ENCODE data around the gene CD86. TPM values are rescaled to one million over a fixed set of nuclear protein-coding genes. Genes with fewer than 3 reads are reported as not detected.
A peak's percentile ranks its signal among the peaks of the same experiment; 100 is the strongest.

CD86 gene, protein sequence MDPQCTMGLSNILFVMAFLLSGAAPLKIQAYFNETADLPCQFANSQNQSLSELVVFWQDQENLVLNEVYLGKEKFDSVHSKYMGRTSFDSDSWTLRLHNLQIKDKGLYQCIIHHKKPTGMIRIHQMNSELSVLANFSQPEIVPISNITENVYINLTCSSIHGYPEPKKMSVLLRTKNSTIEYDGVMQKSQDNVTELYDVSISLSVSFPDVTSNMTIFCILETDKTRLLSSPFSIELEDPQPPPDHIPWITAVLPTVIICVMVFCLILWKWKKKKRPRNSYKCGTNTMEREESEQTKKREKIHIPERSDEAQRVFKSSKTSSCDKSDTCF
- 2.7 and 3.8 TPM in 2 replicates for total RNA-seq

DNA sequence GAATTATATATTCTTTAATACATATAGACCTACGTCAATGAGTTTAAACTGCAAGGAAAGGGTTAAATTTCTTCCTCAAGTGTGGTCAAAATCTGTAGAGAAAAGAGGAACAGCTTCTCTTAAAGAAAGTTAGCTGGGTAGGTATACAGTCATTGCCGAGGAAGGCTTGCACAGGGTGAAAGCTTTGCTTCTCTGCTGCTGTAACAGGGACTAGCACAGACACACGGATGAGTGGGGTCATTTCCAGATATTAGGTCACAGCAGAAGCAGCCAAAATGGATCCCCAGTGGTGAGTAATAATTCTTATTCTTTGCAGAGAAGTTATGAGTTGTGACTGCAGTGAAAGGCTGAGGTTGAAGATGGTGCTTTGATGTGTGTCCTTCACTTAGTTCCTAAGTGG, at the start of gene CD86:
CD86 (plus strand) TSS at position 148 of the 400 bp plus-strand sequence; CDS start at position 276, 128 bp downstream.
- DNase-seq (ENCODE audit: low spot score) = no peak
- Mint-ChIP-seq H3K27me3 (ENCODE audit: insufficient read depth) (peaks cover 13% of the 10 kb centered on the region), H3K4me3 (no peak within 1 kb of the TSS), H3K4me1 (ENCODE audit: low read depth) (no peaks in the 10 kb centered on the region), H3K36me3 (ENCODE audit: low read depth) (peaks cover 5% of the 10 kb centered on the region), H3K27ac (no peak within 1 kb of the TSS), H3K9me3 (peaks cover 8% of the 10 kb centered on the region)
- intact Hi-C loops (cut with micrococcal nuclease) = no loop called here

GRCh38 chr3:122006267-122006666, 48.9 kb upstream of the CD86 start:
- intact Hi-C loops (cut with micrococcal nuclease) = no loop called here
- Mint-ChIP-seq H3K36me3 (ENCODE audit: low read depth) (peaks cover 2% of the 10 kb centered on the region), H3K9me3 (no peaks in the 10 kb centered on the region), H3K27ac (no peak overlapping the region), H3K27me3 (ENCODE audit: insufficient read depth) (peaks cover 3% of the 10 kb centered on the region), H3K4me1 (ENCODE audit: low read depth) (peaks cover 45% of the 10 kb centered on the region), H3K4me3 (no peak overlapping the region)
- DNase-seq (ENCODE audit: low spot score) = no peak

GRCh38 chr3:122008166-122008565, 47.0 kb upstream of the CD86 start:
- intact Hi-C loops (cut with micrococcal nuclease) = no loop called here
- peaks cover 4% of the 10 kb centered on the region for H3K27me3 Mint-ChIP-seq (ENCODE audit: insufficient read depth)
- peaks cover 62% of the 10 kb centered on the region for H3K4me1 Mint-ChIP-seq (ENCODE audit: low read depth)
- no peak overlapping the region for H3K27ac Mint-ChIP-seq
- DNase-seq (ENCODE audit: low spot score) = no peak
- H3K36me3 Mint-ChIP-seq (ENCODE audit: low read depth) = peaks cover 2% of the 10 kb centered on the region
- H3K4me3 Mint-ChIP-seq = no peak overlapping the region
- H3K9me3 Mint-ChIP-seq = no peaks in the 10 kb centered on the region

DNA sequence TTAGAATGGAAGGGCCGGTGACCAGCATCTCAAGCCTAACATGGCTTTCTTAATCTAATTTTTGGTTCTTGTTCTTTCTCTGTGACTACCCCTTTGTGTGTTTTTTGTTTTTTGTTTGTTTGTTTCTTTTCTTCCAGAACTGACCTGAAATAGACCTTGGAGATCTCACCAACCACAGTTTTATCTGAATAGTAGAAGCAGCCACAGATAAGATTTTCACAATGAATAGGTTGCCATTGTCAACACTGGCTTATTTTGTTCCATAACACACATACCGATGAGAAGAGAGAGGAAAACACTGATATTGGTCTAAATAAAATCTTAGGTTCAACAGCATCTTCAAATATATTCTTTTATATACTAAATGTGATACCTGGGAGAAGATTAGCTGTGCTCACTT, 44.7 kb upstream of the CD86 start:
- no peak for DNase-seq (ENCODE audit: low spot score)
- peaks cover 4% of the 10 kb centered on the region for H3K27me3 Mint-ChIP-seq (ENCODE audit: insufficient read depth)
- intact Hi-C loops (cut with micrococcal nuclease) = loop anchor here (5.0 to 10.0 kb wide), 2 partner anchors 247 to 276 kb away; no protein-coding TSS in a partner anchor
- peaks cover 50% of the 10 kb centered on the region for H3K4me1 Mint-ChIP-seq (ENCODE audit: low read depth)
- no peak overlapping the region for H3K27ac Mint-ChIP-seq
- no peaks in the 10 kb centered on the region for H3K9me3 Mint-ChIP-seq
- peaks cover 2% of the 10 kb centered on the region for H3K36me3 Mint-ChIP-seq (ENCODE audit: low read depth)
- H3K4me3 Mint-ChIP-seq = no peak overlapping the region

DNA sequence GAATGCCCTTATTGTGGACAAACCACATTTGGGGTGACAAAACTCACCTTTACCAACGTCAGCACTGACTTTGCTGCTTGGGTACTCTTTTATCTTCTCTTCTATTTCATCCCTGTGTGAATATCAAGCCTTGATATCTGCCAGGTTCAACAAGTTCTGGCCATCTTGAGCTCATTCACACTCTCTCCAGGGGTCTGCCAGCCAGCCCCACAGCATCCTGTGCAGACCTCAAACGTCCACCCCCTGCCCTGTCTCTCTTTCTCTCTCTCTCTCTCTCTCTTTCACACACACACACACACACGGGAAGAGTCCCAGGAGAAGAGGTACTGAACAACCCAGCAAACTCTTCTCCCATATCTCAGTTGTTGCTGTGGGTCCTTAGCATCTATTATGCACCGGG, 43.8 kb upstream of the CD86 start:
- peaks cover 41% of the 10 kb centered on the region for H3K4me1 Mint-ChIP-seq (ENCODE audit: low read depth)
- intact Hi-C loops (cut with micrococcal nuclease) = loop anchor here (5.0 to 10.0 kb wide), 2 partner anchors 246 to 277 kb away; no protein-coding TSS in a partner anchor

GRCh38 chr3:122012821-122013220, 42.3 kb upstream of the CD86 start:
- DNase-seq (ENCODE audit: low spot score) = no peak
- Mint-ChIP-seq H3K9me3 (peaks cover 11% of the 10 kb centered on the region), H3K27ac (peak overlapping the region; percentile 42), H3K27me3 (ENCODE audit: insufficient read depth) (peaks cover 8% of the 10 kb centered on the region), H3K4me1 (ENCODE audit: low read depth) (peaks cover 41% of the 10 kb centered on the region), H3K4me3 (no peak overlapping the region), H3K36me3 (ENCODE audit: low read depth) (peaks cover 6% of the 10 kb centered on the region)
- intact Hi-C loops (cut with micrococcal nuclease) = loop anchor here (2.0 to 10.0 kb wide), 3 partner anchors 72 to 278 kb away; no protein-coding TSS in a partner anchor

More for the DNA sequence above, 43.8 kb upstream of the CD86 start:
- peak overlapping the region; percentile 40 for H3K27ac Mint-ChIP-seq
- peaks cover 5% of the 10 kb centered on the region for H3K27me3 Mint-ChIP-seq (ENCODE audit: insufficient read depth)
- no peak overlapping the region for H3K4me3 Mint-ChIP-seq
- peaks cover 6% of the 10 kb centered on the region for H3K36me3 Mint-ChIP-seq (ENCODE audit: low read depth)
- H3K9me3 Mint-ChIP-seq = peaks cover 7% of the 10 kb centered on the region
- no peak for DNase-seq (ENCODE audit: low spot score)

GRCh38 chr3:122013448-122013925, 41.7 kb upstream of the CD86 start:
- H3K36me3 Mint-ChIP-seq (ENCODE audit: low read depth) = peaks cover 6% of the 10 kb centered on the region
- H3K4me3 Mint-ChIP-seq = no peak overlapping the region
- intact Hi-C loops (cut with micrococcal nuclease) = loop anchor here (2.0 to 10.0 kb wide), 3 partner anchors 71 to 279 kb away; no protein-coding TSS in a partner anchor
- DNase-seq (ENCODE audit: low spot score) = no peak
- peaks cover 11% of the 10 kb centered on the region for H3K27me3 Mint-ChIP-seq (ENCODE audit: insufficient read depth)
- H3K9me3 Mint-ChIP-seq = peaks cover 11% of the 10 kb centered on the region
- no peak overlapping the region for H3K27ac Mint-ChIP-seq
- H3K4me1 Mint-ChIP-seq (ENCODE audit: low read depth) = peaks cover 41% of the 10 kb centered on the region

GRCh38 chr3:122014741-122015140, 40.4 kb upstream of the CD86 start:
- peaks cover 40% of the 10 kb centered on the region for H3K4me1 Mint-ChIP-seq (ENCODE audit: low read depth)
- H3K9me3 Mint-ChIP-seq = peaks cover 11% of the 10 kb centered on the region
- DNase-seq (ENCODE audit: low spot score) = no peak
- H3K27me3 Mint-ChIP-seq (ENCODE audit: insufficient read depth) = peaks cover 12% of the 10 kb centered on the region
- peak overlapping the region; percentile 21 for H3K27ac Mint-ChIP-seq
- peaks cover 6% of the 10 kb centered on the region for H3K36me3 Mint-ChIP-seq (ENCODE audit: low read depth)
- intact Hi-C loops (cut with micrococcal nuclease) = loop anchor here (1.0 to 10.0 kb wide), 9 partner anchors 14 to 280 kb away; partner anchors contain the start of genes EAF2 and IQCB1
- H3K4me3 Mint-ChIP-seq = no peak overlapping the region

DNA sequence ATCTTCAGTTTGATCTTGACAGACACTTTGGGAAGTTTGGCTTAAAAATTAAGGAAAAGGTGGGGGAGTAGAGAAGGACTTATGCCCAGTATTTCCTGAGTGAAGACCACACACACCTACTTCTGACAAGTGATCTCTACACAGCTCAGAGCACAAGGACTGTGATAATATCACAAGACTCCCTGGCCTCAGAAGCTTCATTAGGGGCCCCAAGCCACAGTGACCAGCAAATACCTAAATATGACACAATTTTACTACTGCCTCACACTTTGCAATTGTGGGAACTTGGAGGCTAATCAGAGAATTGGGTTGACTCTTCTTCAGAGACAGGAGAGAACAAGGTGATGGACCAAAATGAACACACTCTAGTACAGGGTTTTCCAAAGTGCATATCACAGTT, 35.7 kb upstream of the CD86 start:
- Mint-ChIP-seq H3K27me3 (ENCODE audit: insufficient read depth) (peaks cover 18% of the 10 kb centered on the region), H3K4me3 (no peak overlapping the region), H3K36me3 (ENCODE audit: low read depth) (peaks cover 4% of the 10 kb centered on the region), H3K4me1 (ENCODE audit: low read depth) (peaks cover 16% of the 10 kb centered on the region), H3K9me3 (peaks cover 11% of the 10 kb centered on the region), H3K27ac (no peak overlapping the region)
- no peak for DNase-seq (ENCODE audit: low spot score)
- intact Hi-C loops (cut with micrococcal nuclease) = loop anchor here (10.0 kb wide), 1 partner anchor 285 kb away; no protein-coding TSS in a partner anchor

DNA sequence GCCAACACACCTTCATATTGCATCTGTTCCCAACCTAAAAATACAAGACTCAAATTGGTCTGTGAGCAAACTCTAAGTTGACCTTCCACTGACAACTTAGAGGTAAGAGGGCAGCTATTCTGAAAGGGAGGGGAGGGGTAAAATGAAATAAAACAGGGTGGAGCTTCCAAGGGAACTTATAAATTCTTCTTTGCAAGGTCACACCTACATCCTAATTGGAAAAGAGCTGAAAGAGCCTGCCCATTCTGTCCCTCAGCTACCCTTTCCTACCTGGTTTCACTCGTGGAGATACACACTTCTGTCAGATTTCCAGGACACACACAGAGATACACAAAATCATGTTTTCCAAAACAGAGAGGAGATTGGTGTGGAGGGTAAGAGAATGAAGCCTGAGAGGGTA, 34.1 kb upstream of the CD86 start:
- H3K4me3 Mint-ChIP-seq = no peak overlapping the region
- DNase-seq (ENCODE audit: low spot score) = no peak
- peaks cover 22% of the 10 kb centered on the region for H3K27me3 Mint-ChIP-seq (ENCODE audit: insufficient read depth)
- intact Hi-C loops (cut with micrococcal nuclease) = no loop called here
- H3K27ac Mint-ChIP-seq = no peak overlapping the region
- peaks cover under 1% of the 10 kb centered on the region for H3K36me3 Mint-ChIP-seq (ENCODE audit: low read depth)
- H3K4me1 Mint-ChIP-seq (ENCODE audit: low read depth) = peaks cover 16% of the 10 kb centered on the region
- H3K9me3 Mint-ChIP-seq = peaks cover 6% of the 10 kb centered on the region

DNA sequence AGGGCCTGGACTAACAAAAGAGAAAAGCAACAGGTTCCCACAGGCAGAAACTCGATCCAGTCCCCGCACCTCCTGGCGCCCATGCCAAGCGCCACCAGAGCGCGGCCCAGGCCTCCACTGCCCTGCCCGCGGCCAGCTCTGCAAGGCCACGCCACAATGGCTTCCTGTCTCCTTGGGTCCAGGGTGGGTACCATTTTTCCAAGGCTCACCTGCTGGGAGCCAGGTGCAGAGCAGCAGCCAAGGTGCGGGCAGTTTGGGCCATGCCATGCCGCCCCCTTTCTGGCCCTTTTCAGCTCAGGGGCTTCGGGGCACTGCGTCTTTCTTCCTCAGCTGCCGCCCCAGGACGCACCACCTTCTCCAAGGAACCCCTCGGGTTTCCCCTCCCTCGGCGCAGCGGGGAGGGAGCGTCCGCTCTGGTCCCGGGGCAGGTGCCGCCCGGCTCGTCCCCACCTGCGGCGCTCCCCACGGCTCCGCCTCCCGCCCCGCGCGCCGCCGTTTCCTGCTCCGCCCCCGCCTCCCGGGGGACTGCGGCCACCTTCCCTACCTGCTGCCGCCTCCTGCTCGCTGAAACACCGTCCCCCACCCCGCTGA, 33.3 kb upstream of the CD86 start, which contains the start of gene ILDR1:
ILDR1 (minus strand) TSS at position 437 of the 591 bp plus-strand sequence; CDS start at position 267, 170 bp downstream.
- peak within 1 kb of the TSS; percentile 72 for H3K4me3 Mint-ChIP-seq
- no peak for DNase-seq (ENCODE audit: low spot score)
- no peaks in the 10 kb centered on the region for H3K36me3 Mint-ChIP-seq (ENCODE audit: low read depth)
- no peak within 1 kb of the TSS for H3K27ac Mint-ChIP-seq
- peaks cover 18% of the 10 kb centered on the region for H3K27me3 Mint-ChIP-seq (ENCODE audit: insufficient read depth)
- H3K4me1 Mint-ChIP-seq (ENCODE audit: low read depth) = peaks cover 16% of the 10 kb centered on the region
- intact Hi-C loops (cut with micrococcal nuclease) = no loop called here
- H3K9me3 Mint-ChIP-seq = no peaks in the 10 kb centered on the region

GRCh38 chr3:122023335-122023910, 31.7 kb upstream of the CD86 start:
- DNase-seq (ENCODE audit: low spot score) = no peak
- intact Hi-C loops (cut with micrococcal nuclease) = no loop called here
- Mint-ChIP-seq H3K27me3 (ENCODE audit: insufficient read depth) (peaks cover 17% of the 10 kb centered on the region), H3K4me3 (no peak overlapping the region), H3K9me3 (no peaks in the 10 kb centered on the region), H3K27ac (no peak overlapping the region), H3K36me3 (ENCODE audit: low read depth) (no peaks in the 10 kb centered on the region), H3K4me1 (ENCODE audit: low read depth) (peaks cover 16% of the 10 kb centered on the region)
